ENCODE results near the gene RIMKLB.

Gene RIMKLB

DNA sequence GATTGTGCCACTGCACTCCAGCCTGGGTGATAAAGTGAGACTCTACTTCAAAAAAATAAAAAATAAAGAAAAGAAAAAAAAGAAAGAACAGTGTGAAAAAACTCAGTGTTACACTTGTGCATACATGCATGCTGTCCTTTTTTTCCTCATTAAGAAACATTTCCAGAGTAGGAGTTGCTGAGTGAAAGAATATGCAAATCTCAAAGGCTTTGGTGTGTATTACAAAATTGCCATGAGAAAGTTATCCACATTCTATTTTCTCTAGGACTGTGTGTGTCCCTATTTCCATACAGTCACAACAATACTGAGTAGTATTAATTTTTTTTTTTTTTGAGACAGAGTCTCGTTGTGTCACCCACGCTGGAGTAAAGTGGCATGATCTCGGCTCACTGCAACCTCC is 123.8 kb downstream of the RIMKLB start:
- DNase-seq = no peak

DNA sequence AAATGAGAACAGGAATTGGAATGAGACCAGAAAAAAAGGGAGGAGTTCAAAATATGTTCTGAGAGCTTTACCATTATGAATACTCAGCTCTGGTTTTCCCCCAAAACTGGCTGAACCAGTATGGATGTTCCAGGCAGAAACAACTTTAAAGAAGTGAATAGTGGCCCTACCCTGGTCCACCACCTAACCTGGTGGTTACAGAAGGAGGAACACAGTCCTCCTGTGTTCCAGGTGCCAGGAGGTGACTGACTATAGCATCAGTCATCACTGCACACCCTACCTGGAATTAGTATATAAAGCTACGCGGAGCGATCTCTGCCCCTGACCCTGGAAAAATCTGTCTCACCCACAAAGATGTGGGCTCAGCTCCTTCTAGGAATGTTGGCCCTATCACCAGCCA is 124.5 kb downstream of the RIMKLB start, which contains the start of gene A2ML1:
Gene A2ML1, plus strand, starts transcription at position 324 of the 400 bp plus-strand sequence. Its CDS starts 31 bp downstream, at position 355.
- no peak for DNase-seq

DNA sequence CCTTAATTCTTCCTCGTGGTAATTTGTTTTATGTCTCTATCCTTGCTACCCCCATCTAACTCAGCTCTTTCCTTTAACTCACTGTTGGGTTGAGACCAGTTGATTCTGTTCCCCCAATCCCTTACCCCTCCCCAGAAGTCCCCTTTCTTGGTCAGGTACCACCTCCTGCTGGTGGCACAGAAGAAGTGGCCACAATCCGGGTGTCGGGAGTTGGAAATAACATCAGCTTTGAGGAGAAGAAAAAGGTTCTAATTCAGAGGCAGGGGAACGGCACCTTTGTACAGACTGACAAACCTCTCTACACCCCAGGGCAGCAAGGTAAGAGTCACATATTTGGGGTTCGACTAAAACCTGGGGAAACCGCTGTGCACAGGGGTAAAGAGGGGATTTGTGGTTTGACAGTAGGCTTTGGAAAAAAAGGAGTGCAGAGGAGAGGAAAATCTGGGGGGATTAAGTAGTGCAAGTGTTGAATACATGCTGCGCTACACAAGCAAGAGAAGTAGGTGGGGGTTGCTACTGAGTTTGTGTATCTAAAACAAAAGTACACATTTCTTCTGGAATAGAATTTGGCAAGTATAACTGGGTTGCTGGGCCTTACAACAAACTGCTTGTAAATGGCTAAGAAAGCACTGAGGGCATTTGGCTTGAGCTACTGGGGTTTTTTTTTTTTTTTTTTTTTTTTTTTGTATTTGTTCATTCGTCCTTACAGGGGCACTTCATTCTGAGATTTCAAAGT is 125.9 kb downstream of the RIMKLB start:
- DNase-seq = no peak

DNA sequence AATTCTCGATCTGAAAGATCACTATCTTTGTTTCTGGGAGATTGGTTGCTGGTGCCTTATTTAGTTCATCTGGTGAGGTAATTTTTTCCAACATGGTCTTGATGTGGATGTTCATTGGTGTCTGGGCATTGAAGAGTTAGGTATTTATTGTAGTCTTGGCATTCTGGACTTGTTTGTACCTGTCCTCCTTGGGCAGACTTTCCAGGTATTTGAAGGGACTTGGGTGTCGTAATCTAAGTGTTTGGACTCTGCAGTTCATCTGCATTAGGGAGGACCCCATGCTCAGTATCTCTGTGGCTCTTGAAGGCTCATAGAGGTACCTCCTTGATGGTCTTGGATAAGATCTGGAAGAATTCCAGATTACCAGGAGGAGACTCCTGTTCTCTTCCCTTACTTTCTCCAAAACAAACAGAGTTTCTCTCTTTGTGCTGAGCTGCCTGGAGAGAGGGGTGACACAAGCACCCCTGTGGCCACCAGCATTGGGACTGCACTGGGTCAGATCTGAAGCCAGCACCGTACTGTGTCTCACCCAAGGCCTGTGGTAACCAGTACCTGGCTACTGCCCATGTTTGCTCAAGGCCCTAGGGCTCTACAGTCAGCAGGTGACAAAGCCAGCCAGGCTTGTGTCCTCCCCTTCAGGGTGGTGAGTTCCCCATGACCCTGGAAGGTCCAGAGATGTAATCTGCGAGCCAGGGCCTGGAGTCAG is 129.9 kb downstream of the RIMKLB start:
- no peak for DNase-seq

DNA sequence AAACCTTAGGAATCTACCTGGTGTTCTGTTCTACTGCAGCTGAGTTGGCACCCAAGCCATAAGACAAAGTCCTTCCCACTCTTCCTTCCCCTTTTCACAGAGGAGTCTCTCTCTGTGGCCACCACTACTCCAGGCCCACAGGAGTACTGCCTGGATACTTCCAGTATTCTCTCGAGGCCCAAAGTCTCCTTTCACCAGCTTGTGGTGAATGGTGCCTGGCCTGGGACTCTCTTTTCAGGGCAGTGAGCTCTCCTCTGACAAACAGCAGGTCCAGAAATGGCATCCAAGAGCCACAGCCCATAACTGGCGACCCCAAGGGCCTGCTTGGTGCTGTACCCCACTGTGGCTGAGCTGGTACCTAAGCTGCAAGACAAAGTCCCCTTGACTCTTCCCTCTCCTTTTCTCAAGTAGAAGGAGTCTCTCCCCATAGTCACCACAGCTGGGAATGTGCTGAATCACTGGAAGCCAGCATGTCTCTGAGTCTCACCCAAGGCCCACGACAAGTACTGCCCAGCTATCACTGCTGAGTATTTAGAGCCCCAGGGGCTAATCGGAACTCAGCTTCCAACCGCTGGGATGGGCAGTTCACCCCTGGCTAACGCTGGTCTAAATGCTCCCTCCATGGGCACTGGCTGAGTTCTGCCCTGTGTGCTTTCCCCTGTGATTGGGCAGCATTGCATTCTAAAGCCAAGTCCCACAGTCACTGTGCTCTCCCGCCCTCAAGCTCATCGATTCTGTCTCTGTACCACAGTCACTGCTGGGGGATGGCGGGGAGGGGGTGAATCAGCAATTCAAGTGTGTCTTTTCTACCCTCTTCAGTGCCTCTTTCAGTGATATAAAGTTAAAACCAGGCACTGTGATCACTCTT is 130.7 kb downstream of the RIMKLB start:
- DNase-seq = no peak

DNA sequence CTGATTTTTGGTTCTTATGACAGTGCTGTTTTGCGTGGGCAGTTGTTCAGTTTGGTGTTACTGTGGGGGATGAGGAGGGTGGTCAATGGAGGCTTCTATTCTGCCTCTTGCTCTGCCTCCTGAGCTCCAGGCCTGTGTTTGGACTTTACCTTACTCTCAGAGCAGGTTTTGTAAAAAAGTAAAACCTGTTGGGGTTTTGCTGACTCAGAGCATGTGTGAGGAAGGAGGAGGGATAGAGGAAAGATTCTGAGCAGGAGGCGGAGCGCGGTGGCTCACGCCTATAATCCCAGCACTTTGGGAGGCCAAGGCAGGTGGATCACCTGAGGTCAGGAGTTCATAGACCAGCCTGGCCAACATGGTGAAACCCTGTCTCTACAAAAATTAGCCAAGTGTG is 131.3 kb downstream of the RIMKLB start:
- no peak for DNase-seq

DNA sequence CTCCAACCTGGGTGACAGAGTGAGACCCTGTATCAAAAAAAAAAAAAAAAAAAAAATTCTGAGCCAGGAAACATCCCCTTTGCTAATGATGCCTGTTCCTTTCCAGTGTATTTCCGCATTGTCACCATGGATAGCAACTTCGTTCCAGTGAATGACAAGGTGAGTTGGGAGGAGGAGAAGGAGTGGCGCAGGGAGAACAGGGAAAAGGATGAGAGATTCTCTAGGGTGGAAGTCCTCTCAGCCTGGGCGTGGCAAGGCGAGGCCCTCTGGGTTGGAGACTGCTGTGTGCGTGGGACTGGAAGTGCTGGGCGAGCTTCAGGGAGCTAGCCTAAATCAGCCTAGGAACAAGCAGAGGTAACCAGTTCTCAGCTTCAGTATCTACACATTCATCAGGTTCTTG is 131.8 kb downstream of the RIMKLB start:
- DNase-seq = no peak

DNA sequence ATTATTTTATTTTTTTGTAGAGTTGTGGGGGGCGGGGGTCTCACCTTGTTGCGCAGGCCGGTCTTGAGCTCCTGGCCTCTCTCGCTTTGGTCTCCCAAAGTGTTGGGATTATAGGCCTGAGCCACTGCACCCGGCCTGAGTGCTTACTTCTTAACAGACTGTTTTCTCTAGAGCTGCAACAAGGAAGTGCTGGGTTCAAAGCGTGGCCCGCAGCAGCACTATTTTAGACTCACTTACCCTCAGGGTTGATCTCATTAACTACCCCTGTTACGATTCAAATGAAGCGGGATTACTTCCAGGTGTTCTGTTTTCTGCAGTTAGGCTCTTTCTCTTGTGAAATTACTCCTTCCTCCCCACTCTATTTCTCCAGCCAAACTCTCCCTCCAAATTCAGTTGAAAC is 133.3 kb downstream of the RIMKLB start:
- DNase-seq = no peak

DNA sequence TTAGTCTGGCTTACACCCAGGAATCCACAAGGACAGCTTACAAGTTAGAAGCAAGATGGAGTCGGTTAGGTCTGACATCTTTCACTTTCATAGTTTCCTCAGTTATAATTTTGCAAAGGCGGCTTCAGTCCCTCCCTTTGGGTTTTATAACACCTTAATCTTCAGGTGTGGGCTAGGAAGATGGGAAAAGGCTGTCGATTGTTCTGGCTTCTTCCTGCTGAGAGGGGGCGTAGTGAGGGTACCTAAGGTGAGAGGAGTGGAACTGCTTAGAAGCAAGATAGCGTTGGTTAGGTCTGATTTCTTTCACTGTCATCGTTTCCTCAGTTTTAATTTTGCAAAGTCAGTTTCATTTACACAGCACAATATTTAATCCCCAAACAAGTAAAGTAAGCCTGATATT is 134.7 kb downstream of the RIMKLB start:
- DNase-seq = no peak
